ENCODE data around the gene VEZF1.

DNA sequence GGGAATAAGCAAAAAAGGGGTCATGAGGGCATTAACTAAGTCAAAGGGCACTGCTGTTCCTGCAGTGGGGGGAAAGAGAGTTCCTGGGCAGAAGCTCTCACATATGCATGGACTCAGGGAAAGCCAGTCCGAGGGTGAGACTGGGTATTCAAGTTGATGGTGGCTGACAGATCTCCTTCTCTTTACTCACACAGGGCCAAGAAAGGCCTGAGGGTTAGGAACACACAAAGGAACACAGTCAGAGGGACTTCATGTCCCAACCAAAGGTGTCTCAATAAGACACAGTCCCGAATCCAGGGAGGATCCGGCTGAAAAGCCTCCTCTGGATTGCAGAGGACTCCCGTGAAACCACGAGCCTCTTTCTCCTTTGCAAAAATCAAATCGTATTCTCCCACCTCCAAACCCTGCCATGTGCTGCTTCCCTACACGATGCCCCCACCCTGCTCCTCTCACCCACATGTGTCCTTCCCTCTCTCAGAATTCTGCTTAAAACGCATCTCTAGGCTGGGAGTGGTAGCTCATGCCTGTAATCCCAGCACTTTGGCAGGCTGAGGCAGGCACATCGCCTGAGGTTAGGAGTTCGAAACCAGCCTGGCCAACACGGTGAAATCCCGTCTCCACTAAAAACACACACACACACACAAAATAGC is 56.4 kb downstream of the VEZF1 start:
- TF ChIP-seq, protein P1, sequence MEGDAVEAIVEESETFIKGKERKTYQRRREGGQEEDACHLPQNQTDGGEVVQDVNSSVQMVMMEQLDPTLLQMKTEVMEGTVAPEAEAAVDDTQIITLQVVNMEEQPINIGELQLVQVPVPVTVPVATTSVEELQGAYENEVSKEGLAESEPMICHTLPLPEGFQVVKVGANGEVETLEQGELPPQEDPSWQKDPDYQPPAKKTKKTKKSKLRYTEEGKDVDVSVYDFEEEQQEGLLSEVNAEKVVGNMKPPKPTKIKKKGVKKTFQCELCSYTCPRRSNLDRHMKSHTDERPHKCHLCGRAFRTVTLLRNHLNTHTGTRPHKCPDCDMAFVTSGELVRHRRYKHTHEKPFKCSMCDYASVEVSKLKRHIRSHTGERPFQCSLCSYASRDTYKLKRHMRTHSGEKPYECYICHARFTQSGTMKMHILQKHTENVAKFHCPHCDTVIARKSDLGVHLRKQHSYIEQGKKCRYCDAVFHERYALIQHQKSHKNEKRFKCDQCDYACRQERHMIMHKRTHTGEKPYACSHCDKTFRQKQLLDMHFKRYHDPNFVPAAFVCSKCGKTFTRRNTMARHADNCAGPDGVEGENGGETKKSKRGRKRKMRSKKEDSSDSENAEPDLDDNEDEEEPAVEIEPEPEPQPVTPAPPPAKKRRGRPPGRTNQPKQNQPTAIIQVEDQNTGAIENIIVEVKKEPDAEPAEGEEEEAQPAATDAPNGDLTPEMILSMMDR (IDR thresholded peaks at IDR 0.05; ENCODE audit: low read depth, low read length), result no peak
- no peak for TF ChIP-seq EZH2phosphoT487 (IDR thresholded peaks at IDR 0.05; ENCODE audit: low read depth)

All from OCI-LY3 (cell line).